Measurements from ENCODE around the gene LCN6. TPM values are rescaled to one million over a fixed set of nuclear protein-coding genes. Genes with fewer than 3 reads are reported as not detected.

LCN6 gene
- total RNA-seq, 2 donors from 2014 or later: 7.8 to 16.2 TPM

GRCh38 chr9:136754626-136755301 is 6.4 kb upstream of the LCN6 start:
- DNase-seq (ENCODE audit: low spot score): no peak
- Histone ChIP-seq H3K9me3 (no peaks in the 10 kb centered on the region), H3K27ac (no peak overlapping the region), H3K4me1 (replicated peaks) (no peaks in the 10 kb centered on the region), H3K4me3 (no peak overlapping the region), H3K36me3 (no peaks in the 10 kb centered on the region), H3K27me3 (replicated peaks; ENCODE audit: insufficient read depth) (no peaks in the 10 kb centered on the region)
- intact Hi-C loops (cut with DNase I): no loop called here
- no peak for TF ChIP-seq POLR2AphosphoS5 (IDR thresholded peaks at IDR 0.05)
- TF ChIP-seq POLR2A (IDR thresholded peaks at IDR 0.05): no peak
- TF ChIP-seq CTCF (IDR thresholded peaks at IDR 0.05): no peak
- WGBS: 84% methylated on average over 24 of the region's 24 CpGs

- 59% methylated on average over 15 of the region's 17 CpGs for WGBS
- H3K27ac ChIP-seq: no peak overlapping the region
- no peak for DNase-seq (ENCODE audit: low spot score)
- H3K9me3 ChIP-seq: no peaks in the 10 kb centered on the region
- no peaks in the 10 kb centered on the region for H3K27me3 ChIP-seq (replicated peaks; ENCODE audit: insufficient read depth)
- TF ChIP-seq POLR2A (IDR thresholded peaks at IDR 0.05) (no peak), CTCF (IDR thresholded peaks at IDR 0.05) (no peak), POLR2AphosphoS5 (IDR thresholded peaks at IDR 0.05) (no peak)
- intact Hi-C loops (cut with DNase I): no loop called here
- no peak overlapping the region for H3K4me3 ChIP-seq
- no peaks in the 10 kb centered on the region for H3K4me1 ChIP-seq (replicated peaks)
- H3K36me3 ChIP-seq: no peaks in the 10 kb centered on the region
These were observed 5.8 kb upstream of the LCN6 start for GRCh38 chr9:136754059-136754572.

DNA sequence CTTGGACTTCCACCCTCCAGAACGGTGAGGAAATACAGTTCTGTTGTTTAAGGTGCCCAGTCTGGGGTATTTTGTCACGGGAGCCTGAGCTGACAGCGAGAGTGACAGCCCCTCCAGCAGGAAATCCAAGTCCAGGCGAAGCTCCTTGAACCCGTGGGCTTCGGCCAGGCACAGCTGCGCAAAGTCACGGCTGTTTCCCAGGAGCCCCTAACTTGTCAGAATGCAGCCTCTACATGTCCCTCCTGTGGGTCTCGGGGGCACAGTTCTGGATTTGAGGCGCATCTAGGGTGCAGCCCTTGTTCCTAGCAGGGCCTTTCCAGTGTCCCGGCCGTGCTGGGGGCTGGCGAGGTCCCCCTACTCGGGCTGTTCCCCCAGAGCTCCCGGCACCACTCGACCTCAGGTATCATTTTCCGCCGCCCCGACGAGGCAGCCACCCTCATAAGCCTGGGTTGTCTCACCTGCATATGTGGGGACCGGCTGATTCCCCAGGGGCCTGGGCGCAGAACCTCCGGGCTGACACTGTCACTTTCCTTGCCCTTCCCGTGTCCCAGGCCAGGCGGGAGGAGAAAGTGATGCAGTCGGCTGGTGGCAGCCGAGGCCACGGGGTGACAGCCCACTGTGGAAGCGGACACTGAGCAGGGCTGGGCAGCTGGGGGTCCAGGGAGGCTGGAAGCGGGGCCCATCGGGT is 5.2 kb upstream of the LCN6 start:
- TF ChIP-seq POLR2AphosphoS5 (IDR thresholded peaks at IDR 0.05) (no peak), CTCF (IDR thresholded peaks at IDR 0.05) (no peak), POLR2A (IDR thresholded peaks at IDR 0.05) (no peak)
- 88% methylated on average over 31 of the region's 31 CpGs for WGBS
- Histone ChIP-seq H3K4me1 (replicated peaks) (no peaks in the 10 kb centered on the region), H3K4me3 (no peak overlapping the region), H3K36me3 (no peaks in the 10 kb centered on the region), H3K9me3 (no peaks in the 10 kb centered on the region), H3K27ac (no peak overlapping the region), H3K27me3 (replicated peaks; ENCODE audit: insufficient read depth) (no peaks in the 10 kb centered on the region)
- DNase-seq (ENCODE audit: low spot score): no peak
- intact Hi-C loops (cut with DNase I): no loop called here

DNA sequence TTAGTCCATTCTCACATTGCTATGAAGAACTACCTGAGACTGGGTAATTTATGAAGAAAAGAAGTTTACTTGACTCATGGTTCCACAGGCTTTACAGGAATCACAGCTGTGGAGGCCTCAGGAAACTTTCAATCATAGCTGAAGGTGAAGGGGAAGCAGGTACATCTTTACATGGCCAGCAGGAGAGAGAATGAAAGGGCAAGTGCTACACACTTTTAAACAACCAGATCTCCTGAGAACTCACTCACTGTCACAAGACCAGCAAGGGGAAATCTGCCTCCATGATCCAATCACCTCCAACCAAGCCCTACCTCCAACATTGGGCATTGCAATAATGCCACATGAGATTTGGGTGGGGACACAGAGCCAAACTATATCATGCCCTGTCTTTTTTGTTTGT is 3.5 kb upstream of the LCN6 start:
- TF ChIP-seq POLR2A (IDR thresholded peaks at IDR 0.05) (no peak), CTCF (IDR thresholded peaks at IDR 0.05) (no peak), POLR2AphosphoS5 (IDR thresholded peaks at IDR 0.05) (no peak)
- Histone ChIP-seq H3K4me1 (replicated peaks) (no peaks in the 10 kb centered on the region), H3K9me3 (no peaks in the 10 kb centered on the region), H3K4me3 (no peak overlapping the region), H3K27me3 (replicated peaks; ENCODE audit: insufficient read depth) (no peaks in the 10 kb centered on the region), H3K36me3 (no peaks in the 10 kb centered on the region), H3K27ac (no peak overlapping the region)
- DNase-seq (ENCODE audit: low spot score): no peak
- intact Hi-C loops (cut with DNase I): no loop called here

GRCh38 chr9:136751244-136751643 is 2.9 kb upstream of the LCN6 start:
- Histone ChIP-seq H3K9me3 (no peaks in the 10 kb centered on the region), H3K4me3 (no peak overlapping the region), H3K36me3 (no peaks in the 10 kb centered on the region), H3K4me1 (replicated peaks) (no peaks in the 10 kb centered on the region), H3K27ac (no peak overlapping the region), H3K27me3 (replicated peaks; ENCODE audit: insufficient read depth) (no peaks in the 10 kb centered on the region)
- intact Hi-C loops (cut with DNase I): no loop called here
- WGBS: 97% methylated on average over 1 of the region's 1 CpG
- TF ChIP-seq POLR2A (IDR thresholded peaks at IDR 0.05): no peak
- DNase-seq (ENCODE audit: low spot score): no peak

All from prostate gland (tissue), 2 donors.